ENCODE measurements around the gene SV2C.
"Not testable (repeated sequence)": the region's sequence is repeated elsewhere in the genome, so short reads cannot be mapped to it uniquely, and the experiment has no call there.

SV2C gene

DNA sequence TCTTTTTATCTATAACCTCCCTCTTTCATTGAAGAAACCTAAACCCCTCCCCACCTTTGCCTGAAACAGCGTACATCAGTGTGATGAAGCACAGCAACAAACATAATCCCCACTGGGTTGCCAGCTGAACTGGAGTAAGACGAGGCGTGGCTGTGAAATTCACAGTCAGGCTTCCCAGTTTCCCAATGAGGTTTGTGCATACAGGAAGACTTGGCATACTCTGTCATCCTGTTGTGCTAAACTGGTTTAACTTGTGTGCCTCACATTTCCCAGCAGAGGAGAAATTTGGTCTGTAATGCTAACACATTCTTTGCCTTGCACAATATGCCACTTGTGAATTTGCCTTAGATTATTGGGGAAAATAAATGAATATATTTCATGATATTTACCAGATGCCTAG is 121.5 kb downstream of the SV2C start:
- DNase-seq: no peak

DNA sequence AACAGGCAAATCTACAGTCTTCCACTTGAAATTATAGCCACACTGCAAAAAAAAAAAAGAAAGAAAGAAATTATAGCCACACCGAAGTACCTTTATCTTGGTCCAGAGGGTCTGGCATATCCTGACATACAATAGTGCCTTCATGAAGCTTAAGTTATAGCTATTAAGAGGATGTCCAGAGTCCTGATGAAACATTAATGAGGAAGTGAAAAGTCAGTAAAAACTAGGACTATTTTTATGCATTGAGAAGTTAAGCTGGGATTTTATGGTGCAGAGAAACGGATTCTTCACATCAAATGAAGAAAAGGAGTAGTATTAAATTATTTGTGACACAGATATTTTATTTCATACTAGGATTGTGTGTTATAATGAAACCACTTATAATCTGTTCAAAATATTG is 123.9 kb downstream of the SV2C start:
- DNase-seq: no peak

DNA sequence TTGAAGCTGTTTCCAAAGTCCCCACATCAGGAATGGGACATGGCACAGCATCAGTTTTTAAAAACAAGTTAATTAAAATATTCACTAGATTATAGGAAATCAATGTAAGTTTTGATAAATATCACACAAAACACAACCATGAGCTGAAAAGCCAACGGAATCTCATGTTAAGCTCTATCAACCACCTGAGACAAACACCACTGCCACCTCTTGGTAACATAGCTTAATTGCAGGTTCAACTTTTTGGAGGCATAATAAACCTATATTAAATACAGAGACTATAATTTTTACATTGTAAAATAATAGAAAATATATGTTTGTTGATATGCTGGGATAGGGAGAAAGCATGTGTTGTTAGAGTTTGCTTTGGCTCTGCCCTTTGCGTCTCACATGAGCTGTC is 126.1 kb downstream of the SV2C start:
- DNase-seq: no peak

DNA sequence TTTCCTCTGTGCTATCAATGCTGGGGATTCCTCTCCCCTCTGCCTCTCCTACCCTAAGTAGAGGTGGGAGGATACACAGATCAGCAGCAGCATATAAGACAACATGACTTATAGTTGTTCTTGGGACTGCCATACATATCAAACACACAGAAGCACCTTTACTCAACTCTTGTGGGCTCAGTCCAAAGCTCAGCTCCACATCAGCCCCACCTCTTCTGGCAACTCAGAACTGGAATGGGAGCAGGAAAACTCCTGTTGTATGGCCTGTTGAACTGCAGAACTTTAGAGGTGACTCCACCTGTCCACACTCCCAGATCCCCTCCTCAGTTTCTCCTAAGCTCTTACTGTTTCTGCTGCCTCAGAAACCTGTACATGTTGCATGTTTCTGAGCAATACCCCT is 127.8 kb downstream of the SV2C start:
- DNase-seq: no peak

DNA sequence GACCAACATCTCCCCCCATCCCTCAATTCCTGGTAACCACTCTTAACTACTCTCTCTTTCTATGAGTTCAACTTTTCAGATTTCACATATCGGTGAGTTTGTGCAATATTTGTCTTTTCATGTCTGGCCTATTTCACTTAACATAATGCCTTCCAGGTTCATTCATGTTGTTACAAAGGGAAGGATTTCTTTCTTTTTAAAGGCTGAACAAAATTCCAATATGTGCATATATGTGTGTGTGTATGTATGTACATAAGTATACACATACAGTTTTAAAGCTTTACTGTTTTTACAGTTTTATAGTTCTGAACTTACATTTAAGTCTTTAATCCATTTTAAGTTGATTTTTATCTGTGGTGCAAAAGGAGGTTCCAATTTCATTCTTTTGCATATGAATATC is 130.7 kb downstream of the SV2C start:
- DNase-seq: no peak

DNA sequence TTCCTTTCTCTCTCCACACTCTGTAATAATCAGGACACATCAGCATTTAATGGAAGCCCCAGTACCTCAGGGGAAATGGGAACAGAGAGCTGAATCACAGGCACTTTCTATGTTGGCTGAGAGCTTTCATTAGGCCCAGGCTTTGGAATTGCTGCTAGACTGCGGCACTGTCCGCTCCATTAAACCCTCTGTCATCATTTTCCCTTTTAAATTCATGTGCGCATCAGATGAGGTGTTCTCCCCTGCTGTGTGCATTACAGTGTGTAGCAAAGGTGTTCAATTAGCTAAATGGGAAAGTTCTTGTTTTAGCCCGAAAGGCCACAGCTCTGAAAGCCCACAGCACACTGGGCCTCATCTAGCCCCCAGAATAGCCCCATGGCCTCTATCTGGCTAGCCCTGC is 133.6 kb downstream of the SV2C start:
- DNase-seq: no peak

DNA sequence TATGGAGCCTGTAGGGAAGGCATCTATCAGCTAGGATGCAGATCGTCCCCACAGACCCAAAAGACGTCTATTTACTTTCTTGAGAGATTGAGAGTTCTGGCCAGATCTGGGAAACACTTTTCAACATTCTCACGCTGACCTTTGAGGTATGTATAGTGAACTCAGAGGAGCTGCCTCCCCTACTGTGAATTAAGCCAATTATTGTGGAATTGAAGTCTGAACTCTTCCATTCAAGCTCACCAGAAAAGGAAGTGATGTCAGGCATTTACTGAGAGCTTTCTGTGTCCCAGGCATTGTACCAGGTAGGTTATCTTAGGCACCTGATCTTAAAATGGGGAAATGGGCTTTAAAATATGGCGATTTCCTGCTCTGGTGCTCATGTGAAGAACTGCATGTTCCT is 136.5 kb downstream of the SV2C start:
- DNase-seq: no peak

DNA sequence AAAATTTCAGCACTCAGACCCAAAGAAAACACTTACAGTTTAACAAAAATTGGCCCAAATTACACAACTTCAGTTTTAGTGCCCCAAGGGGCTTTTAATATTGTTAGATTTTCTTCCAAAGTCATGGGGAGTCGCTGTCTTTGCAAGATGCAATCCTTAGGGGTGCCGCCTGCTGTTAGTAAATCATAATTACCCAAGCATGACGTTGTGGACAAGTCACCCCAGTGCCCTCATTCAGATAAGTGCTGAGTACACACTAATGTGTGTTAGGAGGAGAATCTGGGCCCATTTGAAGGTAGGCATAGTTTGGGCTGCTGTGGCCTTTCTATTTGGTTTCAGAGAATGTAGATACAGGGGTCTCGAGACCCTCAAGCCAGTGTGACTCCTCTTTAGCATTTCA is 138.1 kb downstream of the SV2C start:
- no peak for DNase-seq

DNA sequence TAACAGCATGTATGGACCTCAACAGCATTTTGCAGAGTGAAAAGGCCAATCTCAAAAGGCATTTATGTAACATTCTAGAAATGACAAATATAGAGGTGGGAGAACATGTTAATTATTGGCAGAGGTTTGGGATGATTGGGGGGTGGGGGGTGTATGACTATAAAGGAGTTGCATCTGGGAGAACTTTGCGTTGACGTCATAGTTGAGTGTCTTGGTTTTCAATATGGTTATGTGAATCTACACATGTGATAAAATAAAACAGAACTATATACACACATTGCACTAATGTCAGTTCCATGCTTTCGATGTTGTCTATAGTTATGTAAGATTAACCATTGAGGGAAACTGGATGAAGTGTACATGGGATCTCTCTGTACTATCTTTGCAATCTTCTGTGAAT is 139.1 kb downstream of the SV2C start:
- DNase-seq: no peak

DNA sequence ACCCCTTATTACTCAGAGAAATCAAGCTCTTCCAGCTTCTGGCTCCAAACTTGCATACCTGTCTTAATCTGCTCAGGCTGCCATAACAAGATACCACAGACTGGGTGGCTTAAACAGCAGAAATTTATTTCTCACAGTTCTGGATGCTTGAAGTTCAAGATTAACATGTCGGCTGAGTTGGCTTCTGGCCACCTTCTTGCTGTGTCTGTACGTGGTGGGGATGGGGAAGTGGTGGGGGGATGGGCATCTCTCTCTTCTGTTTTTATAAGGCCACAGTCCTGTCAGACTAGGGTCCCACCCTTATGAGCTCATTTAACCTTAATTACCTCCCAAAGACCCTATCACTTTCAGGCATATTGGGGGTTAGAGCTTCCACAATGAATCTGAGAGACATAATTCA is 140.5 kb downstream of the SV2C start:
- DNase-seq: no peak

DNA sequence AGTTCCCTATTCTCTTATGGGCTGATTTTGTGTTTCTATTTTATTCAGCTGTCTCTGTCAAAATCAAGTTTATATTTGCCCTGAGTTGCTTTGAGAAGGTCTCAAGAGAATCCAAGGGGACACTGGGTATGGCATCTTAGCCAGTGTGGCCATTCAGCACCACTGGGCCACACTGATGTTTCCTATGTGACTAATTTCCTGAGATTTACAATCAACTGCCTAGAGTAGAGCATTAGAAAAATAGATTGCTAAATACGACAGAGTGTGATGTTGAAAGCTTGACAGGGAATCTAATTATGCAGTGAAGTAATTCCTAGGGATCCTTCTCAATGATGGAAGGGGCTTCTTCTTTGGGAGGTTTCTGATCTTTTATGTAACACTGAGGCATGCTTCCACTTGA is 141.7 kb downstream of the SV2C start:
- DNase-seq: no peak

DNA sequence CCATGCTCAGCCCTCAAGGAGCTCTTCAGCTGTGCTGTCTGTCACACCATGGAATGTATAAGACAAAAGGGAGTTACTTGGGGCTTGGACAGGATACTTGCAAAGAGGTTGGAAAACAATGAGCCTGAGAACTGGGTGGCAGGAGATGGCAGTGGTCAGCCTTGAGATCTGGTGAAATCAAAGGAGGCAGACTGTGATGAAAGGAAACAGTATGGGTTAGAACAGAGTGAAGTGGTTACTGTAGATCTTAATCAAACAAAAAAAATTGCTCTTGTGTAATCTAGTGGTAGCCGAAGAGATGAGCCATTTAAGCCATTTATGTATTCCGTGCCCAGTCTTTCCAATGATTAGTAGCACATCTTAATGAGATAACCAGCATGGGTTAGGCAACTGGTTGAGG is 142.2 kb downstream of the SV2C start:
- peak; percentile 7 for DNase-seq

DNA sequence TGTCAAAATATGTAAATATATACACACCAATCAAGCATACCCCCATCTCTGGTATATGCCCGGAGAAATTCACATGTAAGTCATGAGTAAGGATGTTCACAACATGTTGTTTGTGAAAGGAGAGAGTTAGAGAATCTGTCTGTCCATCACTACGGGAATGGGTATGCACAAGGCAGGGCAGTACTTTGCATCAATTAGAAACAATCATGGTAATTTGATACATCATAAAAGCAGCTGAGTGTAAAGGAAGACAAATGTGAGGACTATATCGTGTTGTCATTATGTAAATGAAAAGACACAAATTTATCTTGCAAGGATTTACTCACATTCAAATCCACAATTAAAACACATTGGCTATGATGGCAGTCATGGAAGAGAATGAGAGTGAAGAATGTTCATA is 146.7 kb downstream of the SV2C start:
- DNase-seq: no peak

DNA sequence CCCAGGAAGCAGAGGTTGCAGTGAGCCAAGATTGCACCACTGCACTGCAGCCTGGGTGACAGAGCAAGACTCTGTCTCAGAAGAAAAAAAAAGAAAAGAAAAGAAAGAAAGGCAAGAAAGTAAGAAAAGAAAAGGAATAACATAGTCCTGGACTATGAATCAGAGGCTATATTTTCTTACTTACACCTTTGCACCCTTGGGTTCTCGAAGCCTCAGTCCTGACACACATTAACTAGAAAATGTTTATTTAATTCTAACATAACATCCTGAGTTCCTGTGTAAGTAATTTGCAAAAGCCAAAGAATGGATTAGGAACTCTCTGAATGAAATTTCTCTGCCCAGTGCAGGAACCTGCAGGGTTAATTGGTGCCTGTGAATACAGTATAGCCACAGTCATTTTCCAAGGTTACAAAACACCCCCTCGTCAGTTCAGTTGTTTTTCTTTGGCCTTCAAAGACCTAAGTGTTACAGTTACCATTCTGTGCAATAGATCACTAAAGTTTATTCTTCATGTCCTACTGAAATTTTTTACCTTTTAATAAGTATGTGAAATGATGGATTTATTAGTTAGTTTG is 147.6 kb downstream of the SV2C start:
- no peak for DNase-seq

DNA sequence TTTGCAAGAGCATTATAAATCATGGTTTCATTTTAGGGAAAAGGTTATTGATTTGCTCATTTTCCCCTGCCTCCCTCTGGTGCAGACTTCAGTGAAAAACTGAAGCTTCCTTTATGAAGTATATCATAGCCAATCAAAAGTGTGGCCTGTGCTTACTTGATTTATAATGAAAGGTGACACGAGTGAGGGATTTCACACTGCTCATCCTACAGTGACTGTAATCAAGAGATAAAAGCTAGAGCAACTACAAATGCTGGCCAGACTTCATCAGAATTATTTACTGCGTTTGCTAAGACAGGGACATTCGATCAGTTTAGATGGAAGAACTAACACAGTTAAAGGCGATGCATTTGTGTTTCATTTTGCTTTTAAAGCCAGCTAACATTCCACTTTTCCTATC is 151.5 kb downstream of the SV2C start:
- no peak for DNase-seq

DNA sequence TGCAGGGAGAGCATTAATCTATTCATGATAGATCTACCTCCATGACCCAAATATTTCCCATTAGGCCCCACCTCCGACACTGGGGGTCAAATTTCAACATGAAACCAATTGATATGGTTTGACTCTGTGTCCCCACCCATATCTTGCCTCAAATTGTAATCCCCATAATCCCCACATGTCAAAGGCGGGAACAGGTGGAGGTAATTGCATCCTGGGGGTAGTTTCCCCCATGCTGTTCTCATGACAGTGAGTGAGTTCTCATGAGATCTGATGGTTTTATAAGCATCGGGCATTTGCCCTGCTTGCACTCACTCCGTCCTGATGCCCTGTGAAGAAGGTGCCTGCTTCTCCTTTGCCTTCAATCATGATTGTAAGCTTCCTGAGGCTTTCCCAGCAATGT is 153.5 kb downstream of the SV2C start:
- DNase-seq: no peak

DNA sequence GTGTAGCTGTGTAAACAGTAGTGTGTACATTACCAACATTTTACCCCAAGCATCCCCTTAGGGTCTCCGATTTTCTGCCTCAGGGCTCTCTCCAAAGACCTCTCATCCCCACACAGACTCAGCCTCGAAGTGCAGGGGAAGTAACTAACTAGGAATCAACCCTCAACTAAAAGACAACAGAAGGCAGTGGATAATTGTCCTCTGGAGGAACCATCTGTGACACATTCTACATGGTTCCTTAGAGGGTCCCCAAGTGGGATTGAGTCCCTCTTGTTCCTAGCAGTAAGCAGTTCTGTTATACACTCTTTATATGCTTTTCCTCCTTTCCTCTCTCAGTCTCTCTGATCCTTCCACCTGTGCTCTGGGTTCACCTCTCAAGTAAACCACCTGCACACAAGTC is 157.2 kb downstream of the SV2C start:
- DNase-seq: no peak

DNA sequence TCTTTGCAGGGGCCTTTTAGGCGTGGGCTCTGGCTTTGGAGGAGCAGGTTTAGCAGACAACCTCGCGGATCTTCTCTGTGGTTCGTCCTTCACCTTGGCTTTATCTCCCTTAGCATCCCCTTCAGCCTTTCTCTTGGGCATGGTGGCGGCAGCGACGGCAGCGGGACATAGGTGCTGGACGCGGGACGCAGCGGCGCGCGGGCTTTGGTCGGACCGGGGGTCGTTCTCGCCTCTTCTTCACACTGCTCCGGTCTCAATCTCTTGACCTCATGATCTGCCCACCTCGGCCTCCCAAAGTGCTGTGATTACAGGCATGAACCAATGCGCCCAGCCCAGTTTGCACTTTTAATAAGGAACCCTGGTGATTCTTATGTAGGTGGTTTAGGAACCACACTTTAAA is 159.0 kb downstream of the SV2C start:
- not testable (repeated sequence) for DNase-seq

DNA sequence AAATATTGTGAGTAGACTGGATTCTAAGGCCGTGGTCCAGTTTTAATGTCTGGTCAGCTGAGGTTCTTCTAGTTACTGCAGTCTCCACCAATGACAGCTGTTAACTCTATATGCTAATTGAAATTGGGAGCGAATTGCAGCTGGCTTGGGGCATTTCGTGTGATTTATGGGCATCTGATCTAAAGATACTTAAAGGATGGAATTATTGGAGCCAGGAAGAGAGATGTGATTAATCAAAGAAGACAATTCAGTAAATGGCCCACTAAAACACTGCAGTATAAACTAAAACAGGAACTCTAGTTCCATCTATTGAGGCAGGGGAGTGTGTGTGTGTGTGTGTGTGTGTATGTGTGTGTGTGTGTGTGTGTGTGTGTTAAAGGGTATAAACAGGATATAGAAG is 162.4 kb downstream of the SV2C start:
- DNase-seq: no peak

DNA sequence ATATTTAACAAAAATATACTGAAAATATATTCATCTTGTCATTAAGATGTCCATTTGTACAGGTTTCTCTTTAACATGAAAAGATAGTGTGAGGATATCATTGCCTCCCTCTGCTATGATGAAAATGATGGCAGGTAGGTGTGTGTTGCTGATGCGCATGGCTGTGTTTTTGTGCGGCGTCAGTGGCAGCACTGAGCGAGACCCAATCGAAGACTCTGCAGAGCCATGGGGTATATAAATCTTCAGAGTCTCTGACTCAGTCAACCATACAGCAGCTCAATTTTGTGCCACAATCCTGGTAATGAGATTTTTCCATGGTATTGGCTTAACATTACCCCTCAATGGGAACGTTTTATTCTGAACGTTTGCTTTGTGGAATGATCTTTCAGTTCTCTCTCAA is 166.4 kb downstream of the SV2C start:
- no peak for DNase-seq

DNA sequence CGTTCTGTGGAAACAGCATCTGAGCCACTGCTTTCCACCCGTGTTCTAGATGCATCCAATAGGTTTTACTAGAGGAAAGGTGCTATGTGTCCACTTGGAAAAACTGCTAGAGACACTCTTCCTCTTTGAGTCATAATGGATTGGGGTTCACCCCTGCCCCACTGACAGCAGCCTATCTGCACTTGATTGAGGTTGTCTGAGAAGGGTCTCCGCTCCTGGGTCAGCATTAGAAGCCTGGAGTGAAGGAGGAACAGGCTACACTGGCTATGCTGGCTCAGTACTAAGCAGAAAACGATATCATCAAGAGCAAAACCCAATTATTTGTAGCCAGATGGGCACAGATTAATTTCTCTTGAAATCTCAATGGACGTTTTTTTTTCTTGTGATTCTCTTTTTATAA is 167.3 kb downstream of the SV2C start:
- DNase-seq: no peak

DNA sequence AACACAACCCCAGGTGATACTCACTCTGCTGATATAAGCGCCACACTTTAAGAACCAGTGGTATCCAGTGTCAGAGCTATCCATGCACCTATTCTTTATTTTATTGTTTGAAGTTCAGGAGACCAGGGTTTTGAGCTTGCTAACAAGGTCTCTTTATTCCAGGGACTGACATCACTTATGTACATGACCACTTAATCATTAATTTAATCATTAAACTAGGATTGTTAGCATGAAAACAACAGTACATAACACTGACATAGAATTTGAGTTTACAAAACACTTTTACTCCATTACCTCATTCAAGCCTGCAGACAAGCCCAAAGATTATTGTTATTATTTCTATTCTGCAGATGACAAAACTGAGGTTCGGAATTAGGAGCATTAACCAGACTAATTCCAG is 168.5 kb downstream of the SV2C start:
- no peak for DNase-seq

DNA sequence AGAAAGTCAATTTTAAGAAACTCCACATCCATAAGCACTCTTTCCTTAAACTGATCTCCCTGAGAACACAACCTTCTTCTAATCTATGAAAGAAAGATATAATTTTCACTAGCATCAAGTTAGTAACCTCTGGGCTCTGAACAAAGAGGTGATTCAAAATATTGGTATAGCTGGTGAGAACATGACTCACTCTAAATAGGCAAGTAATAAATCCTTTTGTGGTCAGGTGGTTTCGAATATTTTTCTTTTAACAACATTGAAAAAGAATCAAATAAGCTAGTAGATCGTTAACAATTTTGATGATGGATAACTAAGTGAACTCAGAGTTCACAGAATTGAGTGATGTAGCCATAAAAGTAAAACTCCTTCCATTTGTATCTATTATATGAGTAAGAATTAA is 169.3 kb downstream of the SV2C start:
- no peak for DNase-seq

DNA sequence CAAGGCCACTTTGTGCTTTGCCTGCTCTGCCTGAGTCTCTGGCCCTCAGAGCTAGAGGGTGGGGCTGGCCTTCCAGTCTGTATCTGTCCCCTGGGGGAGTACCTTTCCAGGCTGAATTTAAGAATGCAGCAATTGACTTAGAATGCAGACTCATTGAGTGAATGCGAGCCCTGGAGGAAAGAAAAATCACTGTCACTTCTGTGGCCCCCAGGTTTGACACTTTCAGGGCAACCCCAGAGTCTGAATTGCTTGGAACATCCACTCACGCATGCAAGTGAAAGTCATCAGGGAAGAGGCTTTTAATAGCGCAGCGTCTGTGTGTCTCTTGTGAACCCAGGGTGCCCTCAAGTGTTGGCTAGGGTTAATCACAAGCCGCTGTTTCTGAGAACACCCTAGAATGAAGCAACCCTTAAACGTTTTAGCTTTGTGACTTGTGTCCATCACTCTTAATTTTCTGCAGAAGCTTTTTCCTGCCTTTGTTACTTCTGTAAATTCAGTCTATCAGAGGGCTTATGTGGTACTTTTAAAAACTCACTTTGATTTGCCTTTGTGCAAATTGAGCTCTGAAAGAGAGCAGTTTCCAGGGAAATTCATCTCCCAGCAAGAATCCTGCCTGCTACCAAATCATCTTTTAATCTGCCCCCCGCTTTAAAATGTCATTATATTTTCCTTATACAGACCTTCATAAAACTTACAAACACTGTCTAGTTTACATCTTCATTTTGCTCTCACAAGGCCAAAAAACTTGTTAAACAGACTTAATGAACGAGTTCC is 173.1 kb downstream of the SV2C start:
- DNase-seq: peak; percentile 13

DNA sequence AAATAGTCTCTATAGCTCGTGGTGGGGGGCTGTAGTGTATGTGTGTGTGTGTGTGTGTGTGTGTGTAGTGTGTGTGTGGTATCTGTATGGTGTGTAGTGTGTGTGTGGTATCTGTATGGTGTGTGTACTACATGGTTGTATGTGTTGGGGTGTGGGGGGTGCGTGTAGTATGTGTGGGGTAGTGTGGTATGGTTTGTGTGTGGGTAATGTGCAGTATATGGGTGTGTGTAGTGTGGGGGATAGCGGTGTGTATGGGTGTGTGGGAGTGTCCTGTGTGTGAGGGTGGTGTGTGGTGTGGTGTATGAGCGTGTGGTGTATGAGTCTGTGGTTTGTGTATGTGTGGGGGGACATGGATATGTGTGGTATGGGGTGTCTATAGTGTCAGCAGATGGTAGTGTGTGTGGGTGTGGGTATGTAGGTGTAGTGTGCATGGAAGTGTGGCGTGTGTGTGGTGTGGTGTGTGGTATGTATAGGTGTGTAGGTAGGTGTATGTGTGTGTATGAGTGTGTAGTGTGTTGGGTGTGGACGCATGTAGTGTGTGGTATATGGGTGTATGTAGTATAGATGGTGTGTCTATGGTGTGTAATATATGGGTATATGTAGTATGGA is 174.1 kb downstream of the SV2C start:
- DNase-seq: no peak

All from GF-D8 (cell line).